K562 (cell line): ENCODE results near the gene NAT14.

ENCODE experiments used
- CTCF ChIP-seq, 3 experiments: IDR thresholded peaks in 2 of 3; conservative IDR thresholded peaks in 1 of 3; 2 replicates each; pipeline ENCODE4 v1.5.1; 2011 to 2012; ENCODE audit warnings: low read length in 3 of 3, mild to moderate bottlenecking in 3 of 3, control low read depth in 2 of 3, improper control_type of control experiment in 1 of 3, inconsistent platforms in 1 of 3, low read depth in 1 of 3, mixed read lengths in 1 of 3, moderate library complexity in 1 of 3; ENCODE audit not compliant: insufficient read depth in 2 of 3
- EHMT2 ChIP-seq: fragments of 450-650 bp; IDR thresholded peaks from 2 replicates; pipeline ENCODE4 v1.6.1; 2018; ENCODE audit warnings: antibody characterized with exemption
- EZH2 ChIP-seq: IDR thresholded peaks from 2 replicates; pipeline ENCODE4 v1.6.1; 2012; ENCODE audit warnings: low read depth, mild to moderate bottlenecking, inconsistent platforms, low read length, borderline replicate concordance
- MAFK ChIP-seq: IDR thresholded peaks from 2 replicates; pipeline ENCODE4 v1.6.1; 2011; ENCODE audit warnings: low read length, improper control_type of control experiment
- NR2C1 ChIP-seq, 2 experiments: fragments of 450-650 bp; IDR thresholded peaks; 2 replicates each; pipeline ENCODE4 v1.6.1; 2017; ENCODE audit warnings: mild to moderate bottlenecking in 2 of 2, antibody characterized with exemption in 1 of 2, inconsistent platforms in 1 of 2, missing compliant biosample characterization in 1 of 2, missing genetic modification characterization in 1 of 2
- POLR2AphosphoS5 ChIP-seq: IDR thresholded peaks from 2 replicates; pipeline ENCODE4 v1.6.1; 2011; ENCODE audit warnings: mild to moderate bottlenecking, low read depth, low read length, moderate library complexity; ENCODE audit not compliant: control insufficient read depth, insufficient read depth
- PTRF ChIP-seq: fragments of 450-650 bp; IDR thresholded peaks from 2 replicates; pipeline ENCODE4 v1.6.1; 2016; ENCODE audit warnings: mild to moderate bottlenecking, missing genetic modification characterization, missing compliant biosample characterization
- THRB ChIP-seq: fragments of 450-650 bp; formaldehyde crosslinking; conservative IDR thresholded peaks from 2 replicates; pipeline ENCODE4 v1.4.0; 2022; ENCODE audit warnings: mild to moderate bottlenecking, missing genetic modification characterization
- ZBTB8A ChIP-seq: fragments of 450-650 bp; IDR thresholded peaks from 2 replicates; pipeline ENCODE4 v1.6.1; 2018; ENCODE audit warnings: mild to moderate bottlenecking, moderate library complexity; ENCODE audit not compliant: partially characterized antibody
- ZNF224 ChIP-seq: sonication (generic); formaldehyde crosslinking; IDR thresholded peaks from 2 replicates; pipeline ENCODE4 v1.8.0; 2022; ENCODE audit warnings: mild to moderate bottlenecking, missing genetic modification reagents
- ZSCAN32 ChIP-seq: fragments of 450-650 bp; formaldehyde crosslinking; IDR thresholded peaks from 2 replicates; pipeline ENCODE4 v1.4.0; 2020; ENCODE audit warnings: mild to moderate bottlenecking, moderate library complexity
- TF ChIP-seq, protein P1 (sequence below), 2 experiments: fragments of 450-650 bp in 1 of 2; IDR thresholded peaks; 2 replicates each; pipeline ENCODE4 v1.6.1; 2011 to 2017; ENCODE audit warnings: low read depth in 2 of 2, antibody characterized with exemption in 1 of 2, borderline replicate concordance in 1 of 2, low read length in 1 of 2, mild to moderate bottlenecking in 1 of 2, mixed read lengths in 1 of 2; ENCODE audit not compliant: control insufficient read depth in 1 of 2

- TF ChIP-seq CTCF (IDR thresholded peaks at IDR 0.05 in 2 of 3, conservative IDR thresholded peaks at IDR 0.05 in 1 of 3; ENCODE audit: insufficient read depth in 2 of 3, low read depth in 1 of 3, low read length in 3 of 3) (no peak), POLR2AphosphoS5 (no peak), ZSCAN32 (CRISPR knock-in tag) (no peak), EHMT2 (no peak), NR2C1 (IDR thresholded peaks at IDR 0.05) (no peak), NR2C1 (tag; IDR thresholded peaks at IDR 0.05) (no peak), ZNF224 (CRISPR knock-in tag) (no peak), EZH2 (no peak), THRB (CRISPR knock-in tag) (no peak), ZBTB8A (no peak), PTRF (tag) (no peak), MAFK (no peak)
- TF ChIP-seq, protein P1, sequence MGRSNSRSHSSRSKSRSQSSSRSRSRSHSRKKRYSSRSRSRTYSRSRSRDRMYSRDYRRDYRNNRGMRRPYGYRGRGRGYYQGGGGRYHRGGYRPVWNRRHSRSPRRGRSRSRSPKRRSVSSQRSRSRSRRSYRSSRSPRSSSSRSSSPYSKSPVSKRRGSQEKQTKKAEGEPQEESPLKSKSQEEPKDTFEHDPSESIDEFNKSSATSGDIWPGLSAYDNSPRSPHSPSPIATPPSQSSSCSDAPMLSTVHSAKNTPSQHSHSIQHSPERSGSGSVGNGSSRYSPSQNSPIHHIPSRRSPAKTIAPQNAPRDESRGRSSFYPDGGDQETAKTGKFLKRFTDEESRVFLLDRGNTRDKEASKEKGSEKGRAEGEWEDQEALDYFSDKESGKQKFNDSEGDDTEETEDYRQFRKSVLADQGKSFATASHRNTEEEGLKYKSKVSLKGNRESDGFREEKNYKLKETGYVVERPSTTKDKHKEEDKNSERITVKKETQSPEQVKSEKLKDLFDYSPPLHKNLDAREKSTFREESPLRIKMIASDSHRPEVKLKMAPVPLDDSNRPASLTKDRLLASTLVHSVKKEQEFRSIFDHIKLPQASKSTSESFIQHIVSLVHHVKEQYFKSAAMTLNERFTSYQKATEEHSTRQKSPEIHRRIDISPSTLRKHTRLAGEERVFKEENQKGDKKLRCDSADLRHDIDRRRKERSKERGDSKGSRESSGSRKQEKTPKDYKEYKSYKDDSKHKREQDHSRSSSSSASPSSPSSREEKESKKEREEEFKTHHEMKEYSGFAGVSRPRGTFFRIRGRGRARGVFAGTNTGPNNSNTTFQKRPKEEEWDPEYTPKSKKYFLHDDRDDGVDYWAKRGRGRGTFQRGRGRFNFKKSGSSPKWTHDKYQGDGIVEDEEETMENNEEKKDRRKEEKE (IDR thresholded peaks at IDR 0.05; ENCODE audit: borderline replicate concordance in 1 of 2, control insufficient read depth in 1 of 2, low read depth in 2 of 2, low read length in 1 of 2), result no peak
Observed at GRCh38 chr19:55488986-55489710, 4.2 kb downstream of the NAT14 start.
